Trophoblast cell (in vitro differentiated cells and primary cell): ENCODE data around the gene ITIH5.
A peak's percentile ranks its signal among the peaks of the same experiment; 100 is the strongest.
"Not testable (repeated sequence)": the region's sequence is repeated elsewhere in the genome, so short reads cannot be mapped to it uniquely, and the experiment has no call there.

Source experiments
- DNase-seq, 2 donors: peaks; one replicate each; pipeline ENCODE4 v3.0.0-alpha.2; 2016
- H2AFZ ChIP-seq: 2 replicates; pipeline ENCODE4 v1.6.1; 2013; ENCODE audit warnings: low read length, moderate library complexity, mild to moderate bottlenecking; ENCODE audit not compliant: insufficient read depth, poor library complexity
- H2AK5ac ChIP-seq: 2 replicates; pipeline ENCODE4 v1.6.1; 2013; ENCODE audit warnings: mild to moderate bottlenecking, low read length
- H2BK120ac ChIP-seq: 2 replicates; pipeline ENCODE4 v1.6.1; 2013; ENCODE audit warnings: low read length, mild to moderate bottlenecking, moderate library complexity; ENCODE audit not compliant: insufficient read depth, poor library complexity
- H2BK12ac ChIP-seq: 2 replicates; pipeline ENCODE4 v1.6.1; 2013; ENCODE audit warnings: mild to moderate bottlenecking, low read length, moderate library complexity
- H2BK5ac ChIP-seq: 2 replicates; pipeline ENCODE4 v1.6.1; 2013; ENCODE audit warnings: low read length, low read depth, moderate library complexity, mild to moderate bottlenecking; ENCODE audit not compliant: poor library complexity
- H3K14ac ChIP-seq: 2 replicates; pipeline ENCODE4 v1.6.1; 2013; ENCODE audit warnings: mild to moderate bottlenecking, low read length
- H3K18ac ChIP-seq: 2 replicates; pipeline ENCODE4 v1.6.1; 2013; ENCODE audit warnings: mild to moderate bottlenecking, low read length
- H3K23ac ChIP-seq: 2 replicates; pipeline ENCODE4 v1.6.1; 2013; ENCODE audit warnings: low read length
- H3K27ac ChIP-seq: 2 replicates; pipeline ENCODE4 v1.5.1; 2013; ENCODE audit warnings: low read depth, mild to moderate bottlenecking, inconsistent platforms, low read length, moderate library complexity
- H3K27me3 ChIP-seq: 2 replicates; pipeline ENCODE4 v1.6.1; 2013; ENCODE audit warnings: inconsistent platforms, mild to moderate bottlenecking, low read length, moderate library complexity; ENCODE audit not compliant: insufficient read depth
- H3K36me3 ChIP-seq, 2 experiments: 1 replicate in 1 of 2; 2 replicates in 1 of 2; pipeline ENCODE4 v1.6.1; 2013; ENCODE audit warnings: low read length in 2 of 2, mild to moderate bottlenecking in 2 of 2, moderate library complexity in 1 of 2; ENCODE audit not compliant: insufficient read depth in 2 of 2, control insufficient read depth in 1 of 2
- H3K4ac ChIP-seq: 2 replicates; pipeline ENCODE4 v1.6.1; 2013; ENCODE audit warnings: low read depth, mild to moderate bottlenecking, low read length, moderate library complexity
- H3K4me1 ChIP-seq, 2 experiments: 1 replicate in 1 of 2; 2 replicates in 1 of 2; pipeline ENCODE4 v1.6.1; 2013; ENCODE audit warnings: low read length in 2 of 2, mild to moderate bottlenecking in 2 of 2, moderate library complexity in 1 of 2; ENCODE audit not compliant: insufficient read depth in 2 of 2, control insufficient read depth in 1 of 2
- H3K4me2 ChIP-seq: 2 replicates; pipeline ENCODE4 v1.6.1; 2013; ENCODE audit warnings: inconsistent platforms, mild to moderate bottlenecking, low read length, moderate library complexity
- H3K4me3 ChIP-seq: 2 replicates; pipeline ENCODE4 v1.5.1; 2013; ENCODE audit warnings: mild to moderate bottlenecking, low read depth, low read length, inconsistent platforms
- H3K79me1 ChIP-seq: one replicate; pipeline ENCODE4 v1.6.1; 2013; ENCODE audit warnings: low read length
- H3K79me2 ChIP-seq: 2 replicates; pipeline ENCODE4 v1.6.1; 2013; ENCODE audit warnings: low read length, mild to moderate bottlenecking; ENCODE audit not compliant: control insufficient read depth, insufficient read depth, poor library complexity
- H3K9ac ChIP-seq: 2 replicates; pipeline ENCODE4 v1.6.1; 2013; ENCODE audit warnings: mild to moderate bottlenecking, low read length
- H3K9me3 ChIP-seq: 2 replicates; pipeline ENCODE4 v1.6.1; 2013; ENCODE audit warnings: low read depth, mild to moderate bottlenecking, control low read depth, inconsistent platforms, low read length; ENCODE audit not compliant: insufficient read depth
- H4K12ac ChIP-seq: 2 replicates; pipeline ENCODE4 v1.6.1; 2013; ENCODE audit warnings: low read depth, mild to moderate bottlenecking, low read length, moderate library complexity
- H4K8ac ChIP-seq: 2 replicates; pipeline ENCODE4 v1.6.1; 2013; ENCODE audit warnings: low read depth, mild to moderate bottlenecking, low read length, moderate library complexity
- H4K91ac ChIP-seq: one replicate; pipeline ENCODE4 v1.6.1; 2013; ENCODE audit warnings: low read depth, mild to moderate bottlenecking, low read length, moderate library complexity
- WGBS: extraction: QIAGEN DNeasy Blood & Tissue Kit; methylation state at CpG from one replicate; pipeline ENCODE4 v1.1.7; 2013; ENCODE audit warnings: missing lambda C conversion rate; ENCODE audit not compliant: insufficient read length, insufficient coverage; ENCODE audit errors: extremely low coverage; 5-methylcytosine and 5-hydroxymethylcytosine counted together

The ITIH5 gene

GRCh38 chr10:7687228-7687907 lies 20.6 kb upstream of the ITIH5 start:
- no CpG with 5 or more reads among the region's 20 CpGs for WGBS

GRCh38 chr10:7686351-7687171 lies 19.8 kb upstream of the ITIH5 start:
- H3K4me1 ChIP-seq, result no peaks in the 10 kb centered on the region
- WGBS, result no CpG with 5 or more reads among the region's 13 CpGs

More at GRCh38 chr10:7687228-7687907, 20.6 kb upstream of the ITIH5 start:
- H2AK5ac ChIP-seq, result no peak overlapping the region
- H3K4me2 ChIP-seq, result no peak overlapping the region
- no peaks in the 10 kb centered on the region for H3K79me2 ChIP-seq
- peak; percentile 93 to 96 for DNase-seq
- no peaks in the 10 kb centered on the region for H3K4me1 ChIP-seq
- H2AFZ ChIP-seq, result no peak overlapping the region
- no peak overlapping the region for H3K9ac ChIP-seq
- no peaks in the 10 kb centered on the region for H3K36me3 ChIP-seq
- no peak overlapping the region for H2BK5ac ChIP-seq
- no peak overlapping the region for H4K8ac ChIP-seq
- H2BK12ac ChIP-seq, result no peak overlapping the region
- no peak overlapping the region for H3K18ac ChIP-seq
- H2BK120ac ChIP-seq, result no peak overlapping the region
- H3K4me3 ChIP-seq, result no peak overlapping the region
- H3K9me3 ChIP-seq, result peaks cover 8% of the 10 kb centered on the region
- H4K12ac ChIP-seq, result no peak overlapping the region
- H4K91ac ChIP-seq, result no peak overlapping the region
- no peaks in the 10 kb centered on the region for H3K27me3 ChIP-seq
- no peak overlapping the region for H3K4ac ChIP-seq
- H3K14ac ChIP-seq, result no peak overlapping the region
- H3K27ac ChIP-seq, result no peak overlapping the region
- no peak overlapping the region for H3K23ac ChIP-seq
- no peaks in the 10 kb centered on the region for H3K79me1 ChIP-seq

GRCh38 chr10:7680078-7680477 lies 13.3 kb upstream of the ITIH5 start:
- no CpG with 5 or more reads among the region's 5 CpGs for WGBS
- H3K23ac ChIP-seq, DNase-seq, H2AK5ac ChIP-seq, H2BK12ac ChIP-seq, H3K4me2 ChIP-seq, H3K14ac ChIP-seq, H3K79me2 ChIP-seq, H4K8ac ChIP-seq, H3K27ac ChIP-seq, H3K4ac ChIP-seq, H4K91ac ChIP-seq, H2BK120ac ChIP-seq, H3K4me3 ChIP-seq, H2BK5ac ChIP-seq, H3K9ac ChIP-seq, H3K9me3 ChIP-seq, H4K12ac ChIP-seq, H3K27me3 ChIP-seq, H3K18ac ChIP-seq, H3K36me3 ChIP-seq, H3K4me1 ChIP-seq, H3K79me1 ChIP-seq, H2AFZ ChIP-seq: not testable (repeated sequence)

More at GRCh38 chr10:7686351-7687171, 19.8 kb upstream of the ITIH5 start:
- Histone ChIP-seq H4K12ac (no peak overlapping the region), H3K4ac (no peak overlapping the region), H3K9me3 (peaks cover 2% of the 10 kb centered on the region), H3K4me3 (no peak overlapping the region), H3K9ac (no peak overlapping the region), H3K36me3 (no peaks in the 10 kb centered on the region), H2BK12ac (no peak overlapping the region), H2BK5ac (no peak overlapping the region), H3K27me3 (no peaks in the 10 kb centered on the region), H4K91ac (no peak overlapping the region), H3K18ac (no peak overlapping the region), H4K8ac (no peak overlapping the region), H2AFZ (no peak overlapping the region), H3K4me2 (no peak overlapping the region), H3K23ac (no peak overlapping the region), H3K27ac (no peak overlapping the region), H3K79me2 (no peaks in the 10 kb centered on the region), H3K14ac (no peak overlapping the region), H2AK5ac (no peak overlapping the region), H3K79me1 (no peaks in the 10 kb centered on the region), H2BK120ac (no peak overlapping the region)
- DNase-seq, result peak; percentile 90 to 92

GRCh38 chr10:7679256-7679655 lies 12.5 kb upstream of the ITIH5 start:
- no peak overlapping the region for H3K4ac ChIP-seq
- no peak overlapping the region for H2AK5ac ChIP-seq
- H3K14ac ChIP-seq, result no peak overlapping the region
- no peak overlapping the region for H3K18ac ChIP-seq
- H3K27me3 ChIP-seq, result no peaks in the 10 kb centered on the region
- H3K4me2 ChIP-seq, result no peak overlapping the region
- H3K79me1 ChIP-seq, result no peaks in the 10 kb centered on the region
- H3K9me3 ChIP-seq, result no peaks in the 10 kb centered on the region
- H3K4me1 ChIP-seq, result no peaks in the 10 kb centered on the region
- H3K4me3 ChIP-seq, result no peak overlapping the region
- H4K91ac ChIP-seq, result no peak overlapping the region
- no CpG with 5 or more reads among the region's 1 CpG for WGBS
- no peak overlapping the region for H2BK12ac ChIP-seq
- H3K9ac ChIP-seq, result no peak overlapping the region
- H3K79me2 ChIP-seq, result no peaks in the 10 kb centered on the region
- no peak overlapping the region for H3K23ac ChIP-seq
- H3K36me3 ChIP-seq, result no peaks in the 10 kb centered on the region
- H4K8ac ChIP-seq, result no peak overlapping the region
- H3K27ac ChIP-seq, result no peak overlapping the region
- no peak overlapping the region for H2AFZ ChIP-seq
- no peak for DNase-seq
- H2BK120ac ChIP-seq, result no peak overlapping the region
- H2BK5ac ChIP-seq, result no peak overlapping the region
- no peak overlapping the region for H4K12ac ChIP-seq
